ENCODE measurements around the gene SHISAL1. TPM values are rescaled to one million over a fixed set of nuclear protein-coding genes. Genes with fewer than 3 reads are reported as not detected.

Gene SHISAL1
- total RNA-seq, 1 experiment from 2014 or later = 1.6 TPM

DNA sequence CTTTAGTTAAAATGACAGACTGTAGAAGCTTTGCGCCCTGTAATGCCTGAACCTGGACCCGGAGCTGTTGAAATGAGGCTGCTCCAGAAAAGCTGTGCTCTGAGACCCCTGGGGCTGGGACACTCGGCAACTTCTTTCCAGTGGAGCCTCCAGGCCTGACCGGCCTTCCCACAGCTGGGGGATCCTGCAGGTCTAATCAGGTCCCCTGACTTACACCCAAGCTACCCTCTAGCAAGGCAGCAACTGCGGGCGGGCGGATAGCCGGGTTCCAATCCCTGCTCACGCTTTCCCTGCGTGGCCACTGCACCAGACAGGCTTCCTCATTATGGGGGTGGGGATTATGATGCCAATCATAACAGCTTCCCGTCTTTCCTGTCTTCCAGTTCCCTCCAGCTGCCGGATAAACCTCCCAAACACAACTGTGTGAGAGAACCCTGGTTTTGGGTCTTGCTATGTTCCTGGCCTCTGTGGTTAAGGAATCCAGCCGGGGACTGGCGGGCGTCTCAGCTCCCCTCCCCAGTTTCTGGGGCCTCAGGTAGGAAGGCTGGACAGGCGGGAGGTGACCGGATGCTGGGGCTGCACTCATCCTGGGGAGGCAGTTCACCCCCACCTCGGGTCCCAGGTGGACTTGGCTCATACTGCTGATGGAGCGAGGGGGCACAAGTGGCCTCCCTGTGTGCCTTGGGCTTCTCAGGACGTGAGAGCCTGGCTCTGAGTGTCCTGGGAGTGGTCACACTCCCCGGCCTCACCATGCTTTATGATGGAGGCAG, 93.5 kb downstream of the SHISAL1 start:
- H3K27ac Mint-ChIP-seq (ENCODE audit: low read depth, unreplicated experiment) = no peak overlapping the region
- ChIA-PET POLR2A (interaction anchor here (0.6 kb wide), 1 partner anchor 391 kb away, joined by 3 read pairs; no protein-coding TSS in a partner anchor), CTCF (interaction anchor here (0.7 kb wide), 1 partner anchor 338 kb away, joined by 3 read pairs; no protein-coding TSS in a partner anchor)
- no TSS peak for BruUV-seq (replicated peaks)
- DNase-seq (ENCODE audit: unreplicated experiment) = no peak
- no peak overlapping the region for H3K4me3 Mint-ChIP-seq (ENCODE audit: unreplicated experiment)
- no peaks in the 10 kb centered on the region for H3K9me3 Mint-ChIP-seq (ENCODE audit: unreplicated experiment)
- peaks cover 11% of the 10 kb centered on the region for H3K4me1 Mint-ChIP-seq (ENCODE audit: insufficient read depth, unreplicated experiment)
- TF ChIP-seq, protein P1, sequence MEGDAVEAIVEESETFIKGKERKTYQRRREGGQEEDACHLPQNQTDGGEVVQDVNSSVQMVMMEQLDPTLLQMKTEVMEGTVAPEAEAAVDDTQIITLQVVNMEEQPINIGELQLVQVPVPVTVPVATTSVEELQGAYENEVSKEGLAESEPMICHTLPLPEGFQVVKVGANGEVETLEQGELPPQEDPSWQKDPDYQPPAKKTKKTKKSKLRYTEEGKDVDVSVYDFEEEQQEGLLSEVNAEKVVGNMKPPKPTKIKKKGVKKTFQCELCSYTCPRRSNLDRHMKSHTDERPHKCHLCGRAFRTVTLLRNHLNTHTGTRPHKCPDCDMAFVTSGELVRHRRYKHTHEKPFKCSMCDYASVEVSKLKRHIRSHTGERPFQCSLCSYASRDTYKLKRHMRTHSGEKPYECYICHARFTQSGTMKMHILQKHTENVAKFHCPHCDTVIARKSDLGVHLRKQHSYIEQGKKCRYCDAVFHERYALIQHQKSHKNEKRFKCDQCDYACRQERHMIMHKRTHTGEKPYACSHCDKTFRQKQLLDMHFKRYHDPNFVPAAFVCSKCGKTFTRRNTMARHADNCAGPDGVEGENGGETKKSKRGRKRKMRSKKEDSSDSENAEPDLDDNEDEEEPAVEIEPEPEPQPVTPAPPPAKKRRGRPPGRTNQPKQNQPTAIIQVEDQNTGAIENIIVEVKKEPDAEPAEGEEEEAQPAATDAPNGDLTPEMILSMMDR (IDR thresholded peaks at IDR 0.05; ENCODE audit: unreplicated experiment) = no peak
- H3K36me3 Mint-ChIP-seq (ENCODE audit: insufficient read depth, unreplicated experiment) = no peaks in the 10 kb centered on the region
- intact Hi-C loops (cut with micrococcal nuclease) = no loop called here
- peaks cover 11% of the 10 kb centered on the region for H3K27me3 Mint-ChIP-seq (ENCODE audit: insufficient read depth, unreplicated experiment)

DNA sequence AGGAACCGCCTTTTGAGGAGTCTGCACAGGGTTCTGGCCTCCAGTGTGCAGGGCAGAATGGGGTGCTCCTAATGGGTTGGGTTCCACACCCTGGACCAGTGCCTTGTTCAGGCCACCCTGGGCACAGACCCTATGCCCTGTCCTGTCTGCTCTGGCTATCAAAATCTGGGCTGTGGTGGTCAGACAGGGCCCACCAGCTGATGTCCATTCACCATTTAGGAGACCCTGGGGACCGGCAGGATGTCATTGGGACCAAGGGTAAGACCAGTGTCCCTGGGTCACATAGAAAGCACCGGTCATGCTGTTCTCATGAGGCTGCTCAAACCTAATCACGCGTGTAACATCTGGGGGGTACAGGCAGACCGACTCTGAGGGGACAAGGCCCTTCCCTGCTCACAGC, 94.7 kb downstream of the SHISAL1 start:
- no peaks in the 10 kb centered on the region for H3K36me3 Mint-ChIP-seq (ENCODE audit: insufficient read depth, unreplicated experiment)
- ChIA-PET CTCF (no interaction called here), POLR2A (no interaction called here)
- peaks cover 11% of the 10 kb centered on the region for H3K27me3 Mint-ChIP-seq (ENCODE audit: insufficient read depth, unreplicated experiment)
- no peak overlapping the region for H3K27ac Mint-ChIP-seq (ENCODE audit: low read depth, unreplicated experiment)
- no peaks in the 10 kb centered on the region for H3K4me1 Mint-ChIP-seq (ENCODE audit: insufficient read depth, unreplicated experiment)
- no peak for DNase-seq (ENCODE audit: unreplicated experiment)
- TF ChIP-seq, protein P1 (IDR thresholded peaks at IDR 0.05; ENCODE audit: unreplicated experiment) = no peak
- intact Hi-C loops (cut with micrococcal nuclease) = no loop called here
- H3K9me3 Mint-ChIP-seq (ENCODE audit: unreplicated experiment) = no peaks in the 10 kb centered on the region
- H3K4me3 Mint-ChIP-seq (ENCODE audit: unreplicated experiment) = no peak overlapping the region
- BruUV-seq (replicated peaks) = no TSS peak

DNA sequence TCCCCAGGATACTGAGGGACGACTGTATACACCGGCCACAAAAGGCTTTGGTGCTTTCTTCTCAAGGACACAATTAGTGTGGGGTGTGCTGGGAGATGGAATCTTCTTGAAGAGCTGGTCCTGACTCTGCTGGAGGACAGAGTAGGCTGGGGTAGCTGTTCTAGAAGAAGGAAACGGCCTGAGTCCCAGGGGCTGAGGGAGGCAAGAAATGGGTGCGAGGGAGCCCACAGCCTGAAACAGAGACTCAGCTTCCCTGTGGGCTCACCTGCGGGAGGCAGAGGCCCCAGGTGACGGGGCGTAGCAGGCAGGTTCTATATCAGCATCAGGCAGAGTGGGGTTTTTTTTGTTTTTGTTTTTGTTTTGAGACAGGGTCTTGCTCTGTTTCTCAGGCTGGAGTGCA, 95.4 kb downstream of the SHISAL1 start:
- CTCF ChIA-PET = interaction anchor here (0.6 kb wide), 1 partner anchor 315 kb away, joined by 4 read pairs; no protein-coding TSS in a partner anchor

DNA sequence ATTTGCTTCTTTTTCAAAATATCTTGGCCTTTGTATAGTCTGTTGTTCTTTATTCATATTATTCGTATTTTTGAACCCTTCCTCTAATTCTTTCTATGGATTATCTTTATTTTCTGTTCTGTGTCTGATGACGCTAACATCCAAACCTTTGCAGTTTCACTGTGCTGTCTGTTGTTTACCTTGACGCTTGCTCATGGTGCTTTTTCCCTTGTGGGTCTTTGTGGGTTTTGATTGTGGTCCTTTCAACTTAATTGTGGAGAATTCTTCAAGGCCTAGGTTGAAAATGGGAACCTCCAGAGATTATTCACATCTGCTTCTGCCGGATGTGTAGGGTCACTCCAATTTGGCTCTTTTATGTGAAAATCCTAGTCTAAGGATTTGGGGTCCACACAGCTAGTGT, 97.5 kb downstream of the SHISAL1 start:
- H3K27me3 Mint-ChIP-seq (ENCODE audit: insufficient read depth, unreplicated experiment) = peaks cover 7% of the 10 kb centered on the region
- DNase-seq (ENCODE audit: unreplicated experiment) = no peak
- no TSS peak for BruUV-seq (replicated peaks)
- no peak overlapping the region for H3K27ac Mint-ChIP-seq (ENCODE audit: low read depth, unreplicated experiment)
- no peaks in the 10 kb centered on the region for H3K9me3 Mint-ChIP-seq (ENCODE audit: unreplicated experiment)
- intact Hi-C loops (cut with micrococcal nuclease) = no loop called here
- TF ChIP-seq, protein P1 (IDR thresholded peaks at IDR 0.05; ENCODE audit: unreplicated experiment) = no peak
- H3K36me3 Mint-ChIP-seq (ENCODE audit: insufficient read depth, unreplicated experiment) = no peaks in the 10 kb centered on the region
- ChIA-PET POLR2A (no interaction called here), CTCF (interaction anchor here (0.8 kb wide), 1 partner anchor 28 kb away, joined by 3 read pairs; no protein-coding TSS in a partner anchor)
- no peak overlapping the region for H3K4me3 Mint-ChIP-seq (ENCODE audit: unreplicated experiment)
- H3K4me1 Mint-ChIP-seq (ENCODE audit: insufficient read depth, unreplicated experiment) = peaks cover 13% of the 10 kb centered on the region

More for the DNA sequence above, 95.4 kb downstream of the SHISAL1 start:
- TF ChIP-seq, protein P1 (IDR thresholded peaks at IDR 0.05; ENCODE audit: unreplicated experiment) = no peak
- intact Hi-C loops (cut with micrococcal nuclease) = no loop called here
- no TSS peak for BruUV-seq (replicated peaks)
- no peaks in the 10 kb centered on the region for H3K36me3 Mint-ChIP-seq (ENCODE audit: insufficient read depth, unreplicated experiment)
- POLR2A ChIA-PET = no interaction called here
- no peaks in the 10 kb centered on the region for H3K4me1 Mint-ChIP-seq (ENCODE audit: insufficient read depth, unreplicated experiment)
- no peak for DNase-seq (ENCODE audit: unreplicated experiment)
- no peak overlapping the region for H3K4me3 Mint-ChIP-seq (ENCODE audit: unreplicated experiment)
- H3K27ac Mint-ChIP-seq (ENCODE audit: low read depth, unreplicated experiment) = no peak overlapping the region
- no peaks in the 10 kb centered on the region for H3K9me3 Mint-ChIP-seq (ENCODE audit: unreplicated experiment)
- peaks cover 11% of the 10 kb centered on the region for H3K27me3 Mint-ChIP-seq (ENCODE audit: insufficient read depth, unreplicated experiment)
